CD1c-positive myeloid dendritic cell (primary cell): ENCODE data around the gene MAG.
"Not testable (repeated sequence)": the region's sequence is repeated elsewhere in the genome, so short reads cannot be mapped to it uniquely, and the experiment has no call there.

Experiments
- DNase-seq: peaks from one replicate; pipeline ENCODE4 v3.0.0-alpha.2; 2016; ENCODE audit errors: extremely low spot score

MAG gene

GRCh38 chr19:35279985-35280821, 11.8 kb upstream of the MAG start:
- no peak for DNase-seq

- DNase-seq: peak; percentile 20
These were observed 10.7 kb upstream of the MAG start for GRCh38 chr19:35281303-35281702.

GRCh38 chr19:35284153-35285094, 7.5 kb upstream of the MAG start:
- DNase-seq: peak; percentile 50

GRCh38 chr19:35285095-35285449, 6.9 kb upstream of the MAG start:
- peak; percentile 26 for DNase-seq

GRCh38 chr19:35285465-35285864, 6.5 kb upstream of the MAG start:
- DNase-seq: not testable (repeated sequence)

GRCh38 chr19:35286101-35286500, 5.9 kb upstream of the MAG start:
- DNase-seq: not testable (repeated sequence)

- no peak for DNase-seq
These were observed 4.2 kb upstream of the MAG start for GRCh38 chr19:35287713-35288112.

- no peak for DNase-seq
These were observed 3.6 kb upstream of the MAG start for GRCh38 chr19:35288331-35288730.

GRCh38 chr19:35288906-35289305, 3.1 kb upstream of the MAG start:
- DNase-seq: no peak

GRCh38 chr19:35290381-35291127, 1.4 kb upstream of the MAG start:
- no peak for DNase-seq

GRCh38 chr19:35291259-35291658, 702 bp upstream of the MAG start:
- DNase-seq: no peak

- no peak for DNase-seq
These were observed 731 bp downstream of the MAG start for GRCh38 chr19:35292421-35293362.

- no peak for DNase-seq
These were observed 1.4 kb downstream of the MAG start for GRCh38 chr19:35293363-35293739.

- DNase-seq: no peak
These were observed 1.8 kb downstream of the MAG start for GRCh38 chr19:35293808-35294207.

GRCh38 chr19:35294328-35294727, 2.4 kb downstream of the MAG start:
- DNase-seq: no peak

GRCh38 chr19:35294859-35295791, 3.2 kb downstream of the MAG start:
- DNase-seq: no peak

GRCh38 chr19:35295792-35296462, 4.0 kb downstream of the MAG start:
- peak; percentile 24 for DNase-seq

GRCh38 chr19:35296644-35297514, 4.9 kb downstream of the MAG start:
- DNase-seq: no peak
